Lower lobe of right lung (tissue), 2 donors: ENCODE data around the gene RPSA. TPM values are rescaled to one million over a fixed set of nuclear protein-coding genes. Genes with fewer than 3 reads are reported as not detected.
"Not testable (repeated sequence)": the region's sequence is repeated elsewhere in the genome, so short reads cannot be mapped to it uniquely, and the experiment has no call there.

Experiments used
- ATAC-seq, 2 donors: fragments of 200-7000 bp; cut with Tn5 transposase; one replicate each; pipeline ENCODE4 v1.9.1; 2020 to 2022; ENCODE audit warnings: mild to moderate bottlenecking in 2 of 2, moderate library complexity in 2 of 2
- DNase-seq: peaks from one replicate; pipeline ENCODE4 v3.0.0-alpha.2; 2020
- H3K27ac ChIP-seq: fragments of 200-600 bp; one replicate; pipeline ENCODE4 v1.8.0; 2022
- H3K27me3 ChIP-seq: fragments of 200-600 bp; one replicate; pipeline ENCODE4 v1.8.0; 2022; ENCODE audit warnings: low read depth
- H3K36me3 ChIP-seq: fragments of 200-600 bp; one replicate; pipeline ENCODE4 v1.8.0; 2022; ENCODE audit warnings: mild to moderate bottlenecking
- H3K4me1 ChIP-seq: fragments of 200-600 bp; one replicate; pipeline ENCODE4 v1.8.0; 2022
- H3K4me3 ChIP-seq: fragments of 200-600 bp; one replicate; pipeline ENCODE4 v1.8.0; 2022; ENCODE audit warnings: mild to moderate bottlenecking
- H3K9me3 ChIP-seq: fragments of 200-600 bp; one replicate; pipeline ENCODE4 v1.8.0; 2022
- CTCF ChIP-seq: fragments of 200-600 bp; IDR thresholded peaks from one replicate; pipeline ENCODE4 v1.8.0; 2022; ENCODE audit warnings: antibody characterized with exemption, mild to moderate bottlenecking
- intact Hi-C: fragments of 100-400 bp; cut with DNase I; formaldehyde crosslinking; loops from one replicate; pipeline ENCODE4 v1.11.0; 2022
- total RNA-seq: library from RNA; stranded (reverse); fragmentation: NEBNext Ultra II Directional; extraction: Animal tissue kit (Norgen Biotek cat#: 25700); gene quantifications from one replicate; pipeline ENCODE4 v1.2.1, GENCODE V29; 2021
- donor health status: DM: no; HTN: yes; CAD: no; lungs with severe emphysema.

The RPSA gene
- total RNA-seq, 1 donor from 2014 or later: 778 TPM

GRCh38 chr3:39446444-39446843, 39.9 kb downstream of the RPSA start:
- Histone ChIP-seq H3K4me1 (peaks cover 4% of the 10 kb centered on the region), H3K4me3 (no peak overlapping the region), H3K27me3 (no peaks in the 10 kb centered on the region), H3K27ac (no peak overlapping the region), H3K9me3 (no peaks in the 10 kb centered on the region), H3K36me3 (no peaks in the 10 kb centered on the region)
- ATAC-seq: no peak
- intact Hi-C loops: no loop called here
- DNase-seq: no peak
- TF ChIP-seq CTCF: no peak

- Histone ChIP-seq H3K4me3 (no peak overlapping the region), H3K27me3 (no peaks in the 10 kb centered on the region), H3K4me1 (peaks cover 4% of the 10 kb centered on the region), H3K9me3 (no peaks in the 10 kb centered on the region), H3K36me3 (no peaks in the 10 kb centered on the region), H3K27ac (no peak overlapping the region)
- TF ChIP-seq CTCF: peak; percentile 88
- DNase-seq (no peak), ATAC-seq (peak; percentile 94 to 96)
- intact Hi-C loops: no loop called here
These were observed 41.3 kb downstream of the RPSA start for GRCh38 chr3:39447637-39448483.

GRCh38 chr3:39448506-39449233, 42.1 kb downstream of the RPSA start:
- no peak overlapping the region for H3K4me3 ChIP-seq
- ATAC-seq (no peak), DNase-seq (no peak)
- no peak for TF ChIP-seq CTCF
- H3K4me1 ChIP-seq: peaks cover 4% of the 10 kb centered on the region
- H3K27me3 ChIP-seq: no peaks in the 10 kb centered on the region
- H3K36me3 ChIP-seq: no peaks in the 10 kb centered on the region
- no peaks in the 10 kb centered on the region for H3K9me3 ChIP-seq
- intact Hi-C loops: no loop called here
- no peak overlapping the region for H3K27ac ChIP-seq

GRCh38 chr3:39449796-39450195, 43.3 kb downstream of the RPSA start:
- TF ChIP-seq CTCF: no peak
- Histone ChIP-seq H3K4me3 (no peak overlapping the region), H3K9me3 (no peaks in the 10 kb centered on the region), H3K27me3 (no peaks in the 10 kb centered on the region), H3K36me3 (no peaks in the 10 kb centered on the region), H3K27ac (no peak overlapping the region), H3K4me1 (peaks cover 4% of the 10 kb centered on the region)
- ATAC-seq (no peak), DNase-seq (no peak)
- intact Hi-C loops: no loop called here

- intact Hi-C loops: no loop called here
- H3K36me3 ChIP-seq: no peaks in the 10 kb centered on the region
- DNase-seq: no peak
- TF ChIP-seq CTCF: no peak
- no peaks in the 10 kb centered on the region for H3K4me1 ChIP-seq
- H3K27me3 ChIP-seq: no peaks in the 10 kb centered on the region
- H3K9me3 ChIP-seq: no peaks in the 10 kb centered on the region
- H3K27ac ChIP-seq: no peak overlapping the region
- no peak overlapping the region for H3K4me3 ChIP-seq
- ATAC-seq: no peak
These were observed 46.6 kb downstream of the RPSA start for GRCh38 chr3:39453134-39453533.

- ATAC-seq, H3K4me1 ChIP-seq, H3K9me3 ChIP-seq, H3K27me3 ChIP-seq, DNase-seq, H3K36me3 ChIP-seq, intact Hi-C loops, H3K27ac ChIP-seq, H3K4me3 ChIP-seq: not testable (repeated sequence)
These were observed 47.4 kb downstream of the RPSA start for GRCh38 chr3:39453872-39454271.
